AG04449 (cell line): ENCODE data around the gene SET.
A peak's percentile ranks its signal among the peaks of the same experiment; 100 is the strongest.
"Not testable (repeated sequence)": the region's sequence is repeated elsewhere in the genome, so short reads cannot be mapped to it uniquely, and the experiment has no call there.

ENCODE experiments used
- CTCF ChIA-PET: fragments of 350-600 bp; formaldehyde crosslinking; extraction: SDS; loops from one replicate; lab custom pipeline; 2021; ENCODE audit warnings: antibody characterized with exemption; lab: Yijun Ruan, JAX
- POLR2A ChIA-PET: fragments of 400-600, 350-600 bp; formaldehyde crosslinking; extraction: SDS; loops from one replicate; lab custom pipeline; 2020; ENCODE audit warnings: antibody characterized with exemption, inconsistent platforms; lab: Yijun Ruan, JAX
- DNase-seq: peaks from one replicate; pipeline ENCODE4 v3.0.0-alpha.2; 2010; ENCODE audit warnings: low read depth, low spot score
- H3K4me3 ChIP-seq: 2 replicates; pipeline ENCODE4 v1.5.1; 2011; ENCODE audit warnings: low read depth, mild to moderate bottlenecking, control low read depth, low read length
- CTCF ChIP-seq: IDR thresholded peaks from one replicate; pipeline ENCODE4 v1.5.1; 2011; ENCODE audit warnings: mild to moderate bottlenecking, moderate library complexity, low read length, control low read depth, inconsistent platforms; ENCODE audit not compliant: insufficient read depth; ENCODE audit errors: missing control alignments

SET gene

GRCh38 chr9:128685636-128686489 is 3.2 kb upstream of the SET start:
- ChIA-PET POLR2A (interaction anchor here (1.1 kb wide), 1 partner anchor 25 kb away, joined by 3 read pairs; no protein-coding TSS in a partner anchor), CTCF (interaction anchor here (1.1 to 2.6 kb wide), 4 partner anchors 11 to 50 kb away, joined by 4 to 11 read pairs (median 8); partner anchors contain the start of gene PKN3)
- no peak overlapping the region for H3K4me3 ChIP-seq
- no peak for DNase-seq
- no peak for TF ChIP-seq CTCF

- ChIA-PET POLR2A (no interaction called here), CTCF (interaction anchor here (1.0 kb wide), 1 partner anchor 52 kb away, joined by 3 read pairs; no protein-coding TSS in a partner anchor)
- no peak overlapping the region for H3K4me3 ChIP-seq
- no peak for DNase-seq
- TF ChIP-seq CTCF = no peak
Observed at GRCh38 chr9:128687453-128687852, 1.6 kb upstream of the SET start.

- CTCF ChIA-PET = interaction anchor here (0.7 to 5.1 kb wide), 2 partner anchors 12 to 15 kb away, joined by 3 to 68 read pairs; partner anchors contain the start of gene PKN3
- no peak for TF ChIP-seq CTCF
- no peak for DNase-seq
- peak overlapping the region; percentile 84 for H3K4me3 ChIP-seq
- POLR2A ChIA-PET = interaction anchor here (0.6 to 1.4 kb wide), 5 partner anchors 8 to 137 kb away, joined by 3 to 4 read pairs (median 3); partner anchors contain the start of gene SPTAN1
Observed at GRCh38 chr9:128689293-128689774, 312 bp downstream of the SET start.

- ChIA-PET POLR2A (interaction anchor here (1.4 kb wide), 1 partner anchor 53 kb away, joined by 4 read pairs; no protein-coding TSS in a partner anchor), CTCF (interaction anchor here (0.9 to 5.1 kb wide), 4 partner anchors 11 to 57 kb away, joined by 3 to 68 read pairs (median 4); partner anchors contain the start of gene PKN3)
- TF ChIP-seq CTCF = no peak
- H3K4me3 ChIP-seq = peak overlapping the region; percentile 84
- no peak for DNase-seq
Observed at GRCh38 chr9:128689820-128690683, 1.0 kb downstream of the SET start.

GRCh38 chr9:128690684-128691034 is 1.6 kb downstream of the SET start:
- no peak for DNase-seq
- peak overlapping the region; percentile 84 for H3K4me3 ChIP-seq
- ChIA-PET POLR2A (no interaction called here), CTCF (interaction anchor here (0.9 to 5.1 kb wide), 5 partner anchors 10 to 58 kb away, joined by 3 to 68 read pairs (median 5); partner anchors contain the start of gene PKN3)
- TF ChIP-seq CTCF = no peak

- CTCF ChIA-PET = interaction anchor here (0.6 to 5.1 kb wide), 3 partner anchors 7 to 33 kb away, joined by 3 to 68 read pairs (median 11); partner anchors contain the start of gene PKN3
- POLR2A ChIA-PET, DNase-seq, H3K4me3 ChIP-seq: not testable (repeated sequence)
Observed at GRCh38 chr9:128693738-128694137, 4.7 kb downstream of the SET start.
